ENCODE measurements around the gene TRAPPC2L. TPM values are rescaled to one million over a fixed set of nuclear protein-coding genes. Genes with fewer than 3 reads are reported as not detected.

The TRAPPC2L gene
- total and polyA plus RNA-seq, 10 of the 15 experiments (the other 5 are each of a cell fraction or from before 2014, with no cell fraction given) = 56.3 to 363 (median 118) TPM

DNA sequence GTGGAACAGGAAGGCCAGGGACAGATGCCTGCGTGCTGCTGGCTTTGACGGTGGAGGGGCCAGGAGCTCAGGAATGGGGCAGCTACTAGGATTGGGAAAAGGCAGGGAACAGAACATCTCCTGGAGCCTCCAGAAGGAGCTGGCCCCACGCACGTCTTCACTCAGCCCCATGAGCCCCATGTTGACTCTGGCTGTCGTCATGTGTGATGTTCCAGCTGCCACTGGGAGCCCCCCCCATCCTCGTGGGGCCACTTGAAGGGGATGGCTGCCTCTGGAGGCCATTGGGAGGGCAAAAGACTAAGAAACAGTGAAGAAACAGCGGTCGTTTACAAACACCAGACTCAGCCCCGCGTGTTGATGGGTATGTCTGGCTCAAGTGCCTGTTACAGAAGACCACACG is 26.7 kb upstream of the TRAPPC2L start:
- no peaks in the 10 kb centered on the region for H3K27me3 ChIP-seq (replicated peaks in 1 of 2; ENCODE audit: control insufficient read depth in 2 of 2, insufficient read depth in 2 of 2, low read length in 1 of 2)
- no peak overlapping the region for H3K9ac ChIP-seq (ENCODE audit: control insufficient read depth, insufficient read depth, low read length)
- no peak overlapping the region for H3K4me2 ChIP-seq (ENCODE audit: control insufficient read depth, insufficient read depth)
- ChIA-PET POLR2A (no interaction called here), SMC1A (ENCODE audit: uncharacterized antibody, unreplicated experiment) (no interaction called here), RAD21 (ENCODE audit: unreplicated experiment) (no interaction called here), CTCF (no interaction called here)
- no peak for DNase-seq (ENCODE audit: low read depth, low spot score)
- no peak overlapping the region for H3K4me3 ChIP-seq
- H3K9me3 ChIP-seq (replicated peaks; ENCODE audit: control insufficient read depth, insufficient read depth, low read length) = no peaks in the 10 kb centered on the region
- no TSS peak for BruUV-seq (replicated peaks)
- no peak overlapping the region for H3K27ac ChIP-seq (ENCODE audit: control insufficient read depth, insufficient read depth)
- intact Hi-C loops (cut with micrococcal nuclease; ENCODE audit: unreplicated experiment) (no loop called here), in situ Hi-C loops (cut with MboI) (no loop called here)
- no peaks in the 10 kb centered on the region for H4K20me1 ChIP-seq (ENCODE audit: control insufficient read depth, insufficient read depth)
- no peaks in the 10 kb centered on the region for H3K36me3 ChIP-seq (ENCODE audit: control insufficient read depth in 2 of 2, insufficient read depth in 2 of 2, low read length in 1 of 2)
- FAIRE-seq = no peak
- no peaks in the 10 kb centered on the region for H3K4me1 ChIP-seq (ENCODE audit: control insufficient read depth, insufficient read depth, low read length)
- no peak overlapping the region for H2AFZ ChIP-seq (ENCODE audit: control insufficient read depth, low read depth, low read length)
- WGBS (ENCODE audit: insufficient coverage, insufficient replicate concordance, low lambda C conversion rate, missing lambda C conversion rate) = 66% methylated on average over 11 of the region's 11 CpGs
- no peak for TF ChIP-seq SMC3 (IDR thresholded peaks at IDR 0.05; ENCODE audit: borderline replicate concordance, low read length)
- no peak for TF ChIP-seq MTA2 (IDR thresholded peaks at IDR 0.05; ENCODE audit: low read depth)
- TF ChIP-seq, protein P1, sequence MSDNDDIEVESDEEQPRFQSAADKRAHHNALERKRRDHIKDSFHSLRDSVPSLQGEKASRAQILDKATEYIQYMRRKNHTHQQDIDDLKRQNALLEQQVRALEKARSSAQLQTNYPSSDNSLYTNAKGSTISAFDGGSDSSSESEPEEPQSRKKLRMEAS (IDR thresholded peaks at IDR 0.05; ENCODE audit: low read depth, low read length) = no peak
- TF ChIP-seq, protein P2, sequence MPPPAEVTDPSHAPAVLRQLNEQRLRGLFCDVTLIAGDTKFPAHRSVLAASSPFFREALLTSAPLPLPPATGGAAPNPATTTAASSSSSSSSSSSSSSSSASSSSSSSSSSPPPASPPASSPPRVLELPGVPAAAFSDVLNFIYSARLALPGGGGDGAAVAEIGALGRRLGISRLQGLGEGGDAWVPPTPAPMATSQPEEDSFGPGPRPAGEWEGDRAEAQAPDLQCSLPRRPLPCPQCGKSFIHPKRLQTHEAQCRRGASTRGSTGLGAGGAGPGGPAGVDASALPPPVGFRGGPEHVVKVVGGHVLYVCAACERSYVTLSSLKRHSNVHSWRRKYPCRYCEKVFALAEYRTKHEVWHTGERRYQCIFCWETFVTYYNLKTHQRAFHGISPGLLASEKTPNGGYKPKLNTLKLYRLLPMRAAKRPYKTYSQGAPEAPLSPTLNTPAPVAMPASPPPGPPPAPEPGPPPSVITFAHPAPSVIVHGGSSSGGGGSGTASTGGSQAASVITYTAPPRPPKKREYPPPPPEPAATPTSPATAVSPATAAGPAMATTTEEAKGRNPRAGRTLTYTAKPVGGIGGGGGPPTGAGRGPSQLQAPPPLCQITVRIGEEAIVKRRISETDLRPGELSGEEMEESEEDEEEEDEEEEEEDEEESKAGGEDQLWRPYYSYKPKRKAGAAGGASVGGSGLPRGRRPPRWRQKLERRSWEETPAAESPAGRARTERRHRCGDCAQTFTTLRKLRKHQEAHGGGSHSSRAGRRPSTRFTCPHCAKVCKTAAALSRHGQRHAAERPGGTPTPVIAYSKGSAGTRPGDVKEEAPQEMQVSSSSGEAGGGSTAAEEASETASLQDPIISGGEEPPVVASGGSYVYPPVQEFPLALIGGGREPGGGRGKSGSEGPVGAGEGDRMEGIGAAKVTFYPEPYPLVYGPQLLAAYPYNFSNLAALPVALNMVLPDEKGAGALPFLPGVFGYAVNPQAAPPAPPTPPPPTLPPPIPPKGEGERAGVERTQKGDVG (CRISPR knock-in tag; IDR thresholded peaks at IDR 0.05) = no peak
- TF ChIP-seq SMAD5 (IDR thresholded peaks at IDR 0.05; ENCODE audit: low read depth) = no peak
- TF ChIP-seq YY1 (IDR thresholded peaks at IDR 0.05; ENCODE audit: low read depth, low read length) = no peak
- TF ChIP-seq PML (IDR thresholded peaks at IDR 0.05; ENCODE audit: low read length) = no peak
- H3K79me2 ChIP-seq (ENCODE audit: control insufficient read depth, insufficient read depth, low read length) = no peaks in the 10 kb centered on the region
- no peak for ATAC-seq

Measured in GM12878 (cell line).